Neuronal stem cell (in vitro differentiated cells): ENCODE results near the gene PTGES2.

Source experiments
- DNase-seq: peaks from one replicate; pipeline ENCODE4 v3.0.0-alpha.2; 2013; ENCODE audit warnings: low spot score
- H2AFZ ChIP-seq: one replicate; pipeline ENCODE4 v1.6.1; 2013; ENCODE audit warnings: mild to moderate bottlenecking, low read length, inconsistent platforms
- H2AK5ac ChIP-seq: 2 replicates; pipeline ENCODE4 v1.6.1; 2013; ENCODE audit warnings: low read depth, mild to moderate bottlenecking, inconsistent platforms, low read length, moderate library complexity, mixed read lengths
- H2BK120ac ChIP-seq: 2 replicates; pipeline ENCODE4 v1.6.1; 2013; ENCODE audit warnings: low read depth, mild to moderate bottlenecking, inconsistent platforms, low read length, moderate library complexity, mixed read lengths
- H2BK12ac ChIP-seq: one replicate; pipeline ENCODE4 v1.6.1; 2013; ENCODE audit warnings: low read length, inconsistent platforms
- H2BK15ac ChIP-seq: 2 replicates; pipeline ENCODE4 v1.6.1; 2013; ENCODE audit warnings: mild to moderate bottlenecking, low read length, inconsistent platforms, mixed read lengths
- H2BK5ac ChIP-seq: one replicate; pipeline ENCODE4 v1.6.1; 2013; ENCODE audit warnings: inconsistent platforms, mild to moderate bottlenecking, low read length, moderate library complexity
- H3K14ac ChIP-seq: one replicate; pipeline ENCODE4 v1.6.1; 2013; ENCODE audit warnings: low read length, inconsistent platforms
- H3K18ac ChIP-seq: 2 replicates; pipeline ENCODE4 v1.6.1; 2013; ENCODE audit warnings: low read length, inconsistent platforms
- H3K23ac ChIP-seq: 2 replicates; pipeline ENCODE4 v1.6.1; 2013; ENCODE audit warnings: low read depth, mild to moderate bottlenecking, mixed read lengths, low read length, inconsistent platforms; ENCODE audit not compliant: poor library complexity
- H3K27ac ChIP-seq: replicated peaks from 3 replicates; pipeline ENCODE4 v1.5.1; 2013; ENCODE audit warnings: low read length, inconsistent platforms
- H3K27me3 ChIP-seq, 3 experiments: 2 replicates each; pipeline ENCODE4 v1.6.1; 2013; ENCODE audit warnings: low read length in 3 of 3, mild to moderate bottlenecking in 2 of 3, inconsistent platforms in 1 of 3, low read depth in 1 of 3, mixed read lengths in 1 of 3, moderate library complexity in 1 of 3; ENCODE audit not compliant: control insufficient read depth in 3 of 3, insufficient read depth in 3 of 3
- H3K36me3 ChIP-seq, 2 donors: replicated peaks in 1 of 2; 2 replicates each; pipeline ENCODE4 v1.6.1; 2013; ENCODE audit warnings: low read length in 2 of 2; ENCODE audit not compliant: control insufficient read depth in 2 of 2, insufficient read depth in 2 of 2
- H3K4ac ChIP-seq: 2 replicates; pipeline ENCODE4 v1.6.1; 2013; ENCODE audit warnings: inconsistent platforms, mild to moderate bottlenecking, low read length, moderate library complexity
- H3K4me1 ChIP-seq, 2 donors: 1 replicate in 1 of 2; 2 replicates in 1 of 2; pipeline ENCODE4 v1.6.1; 2013; ENCODE audit warnings: low read length in 2 of 2, low read depth in 1 of 2; ENCODE audit not compliant: control insufficient read depth in 2 of 2, insufficient read depth in 1 of 2
- H3K4me2 ChIP-seq: one replicate; pipeline ENCODE4 v1.6.1; 2013; ENCODE audit warnings: mild to moderate bottlenecking, low read length, inconsistent platforms; ENCODE audit not compliant: insufficient read depth, poor library complexity, severe bottlenecking
- H3K4me3 ChIP-seq, 2 donors: 2 replicates each; pipeline ENCODE4 v1.5.1; 2013; ENCODE audit warnings: low read length in 2 of 2, mild to moderate bottlenecking in 2 of 2, inconsistent platforms in 1 of 2, moderate library complexity in 1 of 2
- H3K79me1 ChIP-seq: one replicate; pipeline ENCODE4 v1.6.1; 2013; ENCODE audit warnings: low read depth, mild to moderate bottlenecking, inconsistent platforms, low read length, moderate library complexity
- H3K9ac ChIP-seq: one replicate; pipeline ENCODE4 v1.6.1; 2013; ENCODE audit warnings: mild to moderate bottlenecking, low read depth, low read length, inconsistent platforms; ENCODE audit not compliant: poor library complexity
- H3K9me3 ChIP-seq, 2 donors: replicated peaks in 1 of 2; 2 replicates each; pipeline versions ENCODE3 to v1.6.1; 2013; ENCODE audit warnings: low read length in 2 of 2, mild to moderate bottlenecking in 2 of 2, inconsistent platforms in 1 of 2, low read depth in 1 of 2, mixed read lengths in 1 of 2, moderate library complexity in 1 of 2; ENCODE audit not compliant: control insufficient read depth in 2 of 2, insufficient read depth in 1 of 2
- H4K8ac ChIP-seq: one replicate; pipeline ENCODE4 v1.6.1; 2013; ENCODE audit warnings: low read depth, mild to moderate bottlenecking, inconsistent platforms, low read length, moderate library complexity
- H4K91ac ChIP-seq: one replicate; pipeline ENCODE4 v1.6.1; 2013; ENCODE audit warnings: low read length, low read depth, mild to moderate bottlenecking, inconsistent platforms; ENCODE audit not compliant: poor library complexity
- WGBS, 2 donors: extraction: QIAGEN DNeasy Blood & Tissue Kit; methylation state at CpG; one replicate each; pipeline ENCODE4 v1.1.7; 2013; ENCODE audit warnings: missing lambda C conversion rate in 2 of 2, mixed read lengths in 1 of 2; ENCODE audit not compliant: insufficient read length in 2 of 2, insufficient replicate concordance in 1 of 2; ENCODE audit errors: extremely low coverage in 2 of 2; 5-methylcytosine and 5-hydroxymethylcytosine counted together

The PTGES2 gene

GRCh38 chr9:128091571-128091970 is 36.0 kb downstream of the PTGES2 start:
- H2BK120ac ChIP-seq: no peak overlapping the region
- H3K27me3 ChIP-seq: no peaks in the 10 kb centered on the region
- no peak overlapping the region for H3K4me2 ChIP-seq
- H3K23ac ChIP-seq: no peak overlapping the region
- peaks cover 2% of the 10 kb centered on the region for H3K79me1 ChIP-seq
- peak overlapping the region; percentile 32 for H2AFZ ChIP-seq
- no peak overlapping the region for H3K18ac ChIP-seq
- H3K36me3 ChIP-seq: peaks cover 0 to 4% of the 10 kb centered on the region in 2 donors
- H3K4me1 ChIP-seq: peaks cover 13 to 36% of the 10 kb centered on the region in 2 donors
- no peak overlapping the region for H2AK5ac ChIP-seq
- H3K9me3 ChIP-seq: no peaks in the 10 kb centered on the region
- peak overlapping the region; percentile 31 for H3K14ac ChIP-seq
- no peak overlapping the region for H4K91ac ChIP-seq
- H2BK5ac ChIP-seq: no peak overlapping the region
- H3K4ac ChIP-seq: no peak overlapping the region
- no peak overlapping the region for H3K9ac ChIP-seq
- no CpG with 5 or more reads among the region's 13 CpGs for WGBS, 2 donors
- no peak overlapping the region for H2BK15ac ChIP-seq
- H4K8ac ChIP-seq: no peak overlapping the region
- peak overlapping the region in 1 of 2 donors; percentile 30 for H3K4me3 ChIP-seq
- DNase-seq: no peak
- H2BK12ac ChIP-seq: no peak overlapping the region
- H3K27ac ChIP-seq: no peak overlapping the region

- no peak overlapping the region for H3K4ac ChIP-seq
- H3K27me3 ChIP-seq: no peaks in the 10 kb centered on the region
- H3K27ac ChIP-seq: no peak overlapping the region
- no peak overlapping the region for H2BK120ac ChIP-seq
- H2BK5ac ChIP-seq: no peak overlapping the region
- H3K9me3 ChIP-seq: no peaks in the 10 kb centered on the region
- no peak for DNase-seq
- peak overlapping the region; percentile 32 for H2AFZ ChIP-seq
- no peak overlapping the region for H4K91ac ChIP-seq
- H2AK5ac ChIP-seq: no peak overlapping the region
- H3K23ac ChIP-seq: no peak overlapping the region
- no CpG with 5 or more reads among the region's 13 CpGs for whole genome bisulfite sequencing, 2 donors
- no peak overlapping the region for H3K4me2 ChIP-seq
- no peak overlapping the region for H3K14ac ChIP-seq
- no peak overlapping the region for H2BK15ac ChIP-seq
- peaks cover 0 to 5% of the 10 kb centered on the region in 2 donors for H3K36me3 ChIP-seq
- H3K9ac ChIP-seq: no peak overlapping the region
- H3K4me1 ChIP-seq: peaks cover 12 to 36% of the 10 kb centered on the region in 2 donors
- H3K79me1 ChIP-seq: peaks cover 2% of the 10 kb centered on the region
- no peak overlapping the region for H3K18ac ChIP-seq
- no peak overlapping the region for H2BK12ac ChIP-seq
- no peak overlapping the region for H4K8ac ChIP-seq
- peak overlapping the region in 1 of 2 donors; percentile 30 for H3K4me3 ChIP-seq
These were observed 36.4 kb downstream of the PTGES2 start for GRCh38 chr9:128091144-128091543.

- Histone ChIP-seq H3K18ac (no peak overlapping the region), H2BK15ac (no peak overlapping the region), H3K9me3 (no peaks in the 10 kb centered on the region), H3K4me1 (peaks cover 6 to 27% of the 10 kb centered on the region in 2 donors), H3K14ac (no peak overlapping the region), H3K4me3 (no peak overlapping the region), H3K36me3 (peaks cover 0 to 9% of the 10 kb centered on the region in 2 donors), H3K4me2 (no peak overlapping the region), H3K23ac (no peak overlapping the region), H3K4ac (no peak overlapping the region), H2BK120ac (no peak overlapping the region), H3K79me1 (no peaks in the 10 kb centered on the region), H2AFZ (no peak overlapping the region), H4K8ac (no peak overlapping the region), H2BK5ac (no peak overlapping the region), H4K91ac (no peak overlapping the region), H3K27me3 (no peaks in the 10 kb centered on the region), H2BK12ac (no peak overlapping the region), H2AK5ac (no peak overlapping the region), H3K27ac (no peak overlapping the region), H3K9ac (no peak overlapping the region)
- WGBS, 2 donors: no CpG with 5 or more reads among the region's 1 CpG
- DNase-seq: no peak
These were observed 38.2 kb downstream of the PTGES2 start for GRCh38 chr9:128089299-128089698.

GRCh38 chr9:128088253-128088945 is 39.1 kb downstream of the PTGES2 start:
- H3K9me3 ChIP-seq: no peaks in the 10 kb centered on the region
- no peak overlapping the region for H2BK12ac ChIP-seq
- H2BK15ac ChIP-seq: no peak overlapping the region
- no peak overlapping the region for H4K8ac ChIP-seq
- H3K14ac ChIP-seq: no peak overlapping the region
- peaks cover 7 to 20% of the 10 kb centered on the region in 2 donors for H3K4me1 ChIP-seq
- no peak overlapping the region for H2BK5ac ChIP-seq
- H3K4ac ChIP-seq: no peak overlapping the region
- no peak overlapping the region for H3K4me3 ChIP-seq
- no peaks in the 10 kb centered on the region for H3K27me3 ChIP-seq
- H2AK5ac ChIP-seq: peak overlapping the region; percentile 14
- no peak overlapping the region for H2BK120ac ChIP-seq
- H4K91ac ChIP-seq: no peak overlapping the region
- H3K23ac ChIP-seq: no peak overlapping the region
- H2AFZ ChIP-seq: no peak overlapping the region
- WGBS, 2 donors: no CpG with 5 or more reads among the region's 9 CpGs
- H3K4me2 ChIP-seq: no peak overlapping the region
- no peak overlapping the region for H3K18ac ChIP-seq
- H3K79me1 ChIP-seq: no peaks in the 10 kb centered on the region
- H3K9ac ChIP-seq: no peak overlapping the region
- H3K36me3 ChIP-seq: peaks cover 0 to 9% of the 10 kb centered on the region in 2 donors
- no peak for DNase-seq
- no peak overlapping the region for H3K27ac ChIP-seq
